ENCODE results near the gene WDR73. TPM values are rescaled to one million over a fixed set of nuclear protein-coding genes. Genes with fewer than 3 reads are reported as not detected.

Gene WDR73
- total RNA-seq, 1 donor from 2014 or later, result 17.3 TPM

Other genes starting within 250 kb of the WDR73 start
- 12.0 and 14.9 TPM in 2 replicates for gene ZSCAN2, start 53.3 kb downstream of the WDR73 start, total RNA-seq
- gene NMB, start 3.9 kb upstream of the WDR73 start, total RNA-seq, result 4.4 and 4.6 TPM in 2 replicates
- gene SEC11A, start 61.9 kb upstream of the WDR73 start, total RNA-seq, result 231 and 283 TPM in 2 replicates
- 2.8 and 4.8 TPM in 2 replicates for gene ZNF592, start 94.3 kb upstream of the WDR73 start, total RNA-seq
- 22.7 and 45.2 TPM in 2 replicates for gene ALPK3, start 163.1 kb upstream of the WDR73 start, total RNA-seq
- gene SLC28A1, start 230.4 kb upstream of the WDR73 start, total RNA-seq, result not detected in 2 replicates

Data from lung microvascular endothelial cell (primary cell).